WTC11 (cell line): Measurements from ENCODE around the gene ERC2. TPM values are rescaled to one million over a fixed set of nuclear protein-coding genes. Genes with fewer than 3 reads are reported as not detected.

ENCODE experiments used
- ATAC-seq: fragments of 200-7000 bp; cut with Tn5 transposase; 2 replicates; pipeline ENCODE4 v1.10.0; 2021; ENCODE audit warnings: mild to moderate bottlenecking, moderate library complexity
- CTCF ChIA-PET: fragments of 300-600 bp; sonication (Branson Sonifier 250); formaldehyde crosslinking; loops from one replicate; lab custom pipeline; 2021; ENCODE audit warnings: antibody characterized with exemption; lab: Charles Lee
- POLR2A ChIA-PET: fragments of 350-600 bp; sonication (Branson Sonifier 250); formaldehyde crosslinking; loops from one replicate; lab custom pipeline; 2021; ENCODE audit warnings: antibody characterized with exemption; lab: Charles Lee
- DNase-seq: peaks from one replicate; pipeline ENCODE4 v3.0.0; 2021; ENCODE audit warnings: low spot score
- H3K27ac Mint-ChIP-seq: 2 replicates; pipeline ENCODE4 v1.8.0; 2021; ENCODE audit warnings: mixed read lengths
- H3K27me3 Mint-ChIP-seq: 2 replicates; pipeline ENCODE4 v1.8.0; 2021; ENCODE audit warnings: low read depth, mild to moderate bottlenecking, moderate library complexity, mixed read lengths
- H3K36me3 Mint-ChIP-seq: 2 replicates; pipeline ENCODE4 v1.8.0; 2021; ENCODE audit warnings: mixed read lengths
- H3K4me1 Mint-ChIP-seq: 2 replicates; pipeline ENCODE4 v1.8.0; 2022; ENCODE audit warnings: mixed read lengths
- H3K4me3 Mint-ChIP-seq: 2 replicates; pipeline ENCODE4 v1.8.0; 2021; ENCODE audit warnings: mild to moderate bottlenecking, moderate library complexity, mixed read lengths
- H3K9me3 Mint-ChIP-seq: 2 replicates; pipeline ENCODE4 v1.8.0; 2021; ENCODE audit warnings: mixed read lengths
- ATF1 ChIP-seq: sonication (generic); formaldehyde crosslinking; IDR thresholded peaks from 2 replicates; pipeline ENCODE4 v1.8.1; 2023; ENCODE audit warnings: mild to moderate bottlenecking, moderate library complexity, missing genetic modification reagents
- ESRRA ChIP-seq: sonication (generic); formaldehyde crosslinking; IDR thresholded peaks from 2 replicates; pipeline ENCODE4 v1.8.1; 2022; ENCODE audit warnings: mild to moderate bottlenecking, missing genetic modification reagents, borderline replicate concordance
- ETV6 ChIP-seq: sonication (generic); formaldehyde crosslinking; IDR thresholded peaks from 2 replicates; pipeline ENCODE4 v1.8.1; 2022; ENCODE audit warnings: mild to moderate bottlenecking, missing genetic modification reagents
- JAZF1 ChIP-seq: fragments of 250-450 bp; sonication (Bioruptor Pico); IDR thresholded peaks from 2 replicates; pipeline ENCODE4 v1.9.0; 2021; ENCODE audit warnings: moderate library complexity, mild to moderate bottlenecking, inconsistent platforms
- NFE2L1 ChIP-seq: sonication (generic); formaldehyde crosslinking; IDR thresholded peaks from 2 replicates; pipeline ENCODE4 v1.8.1; 2023; ENCODE audit warnings: missing genetic modification reagents
- OVOL2 ChIP-seq: fragments of 250-450 bp; sonication (Bioruptor Pico); IDR thresholded peaks from 2 replicates; pipeline ENCODE4 v1.9.0; 2021; ENCODE audit warnings: mild to moderate bottlenecking, borderline replicate concordance
- ZNF138 ChIP-seq: sonication (generic); formaldehyde crosslinking; conservative IDR thresholded peaks from 2 replicates; pipeline ENCODE4 v1.8.1; 2022; ENCODE audit warnings: mild to moderate bottlenecking, moderate library complexity, missing genetic modification reagents
- ZNF219 ChIP-seq: sonication (generic); formaldehyde crosslinking; IDR thresholded peaks from 2 replicates; pipeline ENCODE4 v1.8.0; 2023; ENCODE audit warnings: missing genetic modification reagents, mild to moderate bottlenecking, borderline replicate concordance
- ZNF396 ChIP-seq: fragments of 250-450 bp; sonication (Bioruptor Pico); IDR thresholded peaks from 2 replicates; pipeline ENCODE4 v1.8.0; 2021; ENCODE audit warnings: mild to moderate bottlenecking, moderate library complexity, borderline replicate concordance
- ZNF416 ChIP-seq: fragments of 250-450 bp; sonication (Bioruptor Pico); IDR thresholded peaks from 2 replicates; pipeline ENCODE4 v1.9.0; 2021; ENCODE audit warnings: mild to moderate bottlenecking, inconsistent platforms
- total RNA-seq: library from RNA; stranded (reverse); gene quantifications from 3 replicates; pipeline ENCODE4 v1.2.3, GENCODE V29; 2021
- TF ChIP-seq, protein P1 (sequence below): fragments of 250-450 bp; sonication (Bioruptor Pico); IDR thresholded peaks from 2 replicates; pipeline ENCODE4 v1.9.0; 2021; ENCODE audit warnings: mild to moderate bottlenecking
- TF ChIP-seq, protein P2 (sequence below): sonication (generic); formaldehyde crosslinking; IDR thresholded peaks from 2 replicates; pipeline ENCODE4 v1.8.1; 2022; ENCODE audit warnings: mild to moderate bottlenecking, moderate library complexity, missing genetic modification reagents
- TF ChIP-seq, protein P3 (sequence below): sonication (generic); formaldehyde crosslinking; IDR thresholded peaks from 2 replicates; pipeline ENCODE4 v1.8.0; 2022; ENCODE audit warnings: mild to moderate bottlenecking, missing genetic modification reagents
- TF ChIP-seq, protein P4 (sequence below): sonication (generic); formaldehyde crosslinking; IDR thresholded peaks from 2 replicates; pipeline ENCODE4 v1.8.1; 2022; ENCODE audit warnings: missing genetic modification reagents, borderline replicate concordance
- TF ChIP-seq, protein P5 (sequence below): sonication (generic); formaldehyde crosslinking; IDR thresholded peaks from 2 replicates; pipeline ENCODE4 v1.8.1; 2022; ENCODE audit warnings: low read depth, mild to moderate bottlenecking, moderate library complexity, missing genetic modification reagents, borderline replicate concordance
- TF ChIP-seq, protein P6 (sequence below): sonication (generic); formaldehyde crosslinking; IDR thresholded peaks from 2 replicates; pipeline ENCODE4 v1.8.1; 2022; ENCODE audit warnings: mild to moderate bottlenecking, missing genetic modification reagents, moderate library complexity, borderline replicate concordance
- TF ChIP-seq, protein P7 (sequence below): sonication (generic); formaldehyde crosslinking; conservative IDR thresholded peaks from 2 replicates; pipeline ENCODE4 v1.8.1; 2022; ENCODE audit warnings: mild to moderate bottlenecking, missing genetic modification reagents
- TF ChIP-seq, protein P8 (sequence below): sonication (generic); formaldehyde crosslinking; IDR thresholded peaks from 2 replicates; pipeline ENCODE4 v1.8.1; 2023; ENCODE audit warnings: mild to moderate bottlenecking, missing genetic modification reagents, moderate library complexity
- TF ChIP-seq, protein P9 (sequence below): sonication (generic); formaldehyde crosslinking; IDR thresholded peaks from 2 replicates; pipeline ENCODE4 v1.8.0; 2022; ENCODE audit warnings: mild to moderate bottlenecking, missing genetic modification reagents

Gene ERC2
- total RNA-seq, 1 experiment from 2014 or later = 23.5 TPM

DNA sequence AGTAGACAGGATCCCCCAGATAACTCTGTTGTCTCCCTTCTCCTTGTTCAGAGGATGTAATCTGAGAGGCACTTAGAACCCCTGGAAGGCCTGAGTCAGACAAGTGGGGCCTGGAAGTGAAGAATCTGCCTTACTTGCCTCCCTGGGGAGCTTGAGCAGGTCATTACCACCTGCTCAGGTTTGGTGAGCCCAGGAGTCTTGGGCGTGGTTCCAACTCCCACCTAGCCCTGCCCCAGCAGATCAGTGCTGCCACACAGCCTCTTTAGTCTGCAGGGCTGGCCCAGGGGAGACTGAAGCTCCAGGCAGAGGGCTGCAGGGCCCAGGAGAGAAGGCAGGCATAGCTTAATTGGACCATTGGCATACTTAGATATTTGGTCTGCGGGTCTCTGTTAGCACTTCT is 230.0 kb downstream of the ERC2 start:
- DNase-seq (no peak), ATAC-seq (peak; percentile 52)
- H3K27me3 Mint-ChIP-seq = no peaks in the 10 kb centered on the region
- ChIA-PET CTCF (interaction anchor here (0.5 to 5.3 kb wide), 3 partner anchors 11 to 65 kb away, joined by 5 to 23 read pairs (median 5); no protein-coding TSS in a partner anchor), POLR2A (no interaction called here)
- no peak overlapping the region for H3K4me3 Mint-ChIP-seq
- TF ChIP-seq, protein P1, sequence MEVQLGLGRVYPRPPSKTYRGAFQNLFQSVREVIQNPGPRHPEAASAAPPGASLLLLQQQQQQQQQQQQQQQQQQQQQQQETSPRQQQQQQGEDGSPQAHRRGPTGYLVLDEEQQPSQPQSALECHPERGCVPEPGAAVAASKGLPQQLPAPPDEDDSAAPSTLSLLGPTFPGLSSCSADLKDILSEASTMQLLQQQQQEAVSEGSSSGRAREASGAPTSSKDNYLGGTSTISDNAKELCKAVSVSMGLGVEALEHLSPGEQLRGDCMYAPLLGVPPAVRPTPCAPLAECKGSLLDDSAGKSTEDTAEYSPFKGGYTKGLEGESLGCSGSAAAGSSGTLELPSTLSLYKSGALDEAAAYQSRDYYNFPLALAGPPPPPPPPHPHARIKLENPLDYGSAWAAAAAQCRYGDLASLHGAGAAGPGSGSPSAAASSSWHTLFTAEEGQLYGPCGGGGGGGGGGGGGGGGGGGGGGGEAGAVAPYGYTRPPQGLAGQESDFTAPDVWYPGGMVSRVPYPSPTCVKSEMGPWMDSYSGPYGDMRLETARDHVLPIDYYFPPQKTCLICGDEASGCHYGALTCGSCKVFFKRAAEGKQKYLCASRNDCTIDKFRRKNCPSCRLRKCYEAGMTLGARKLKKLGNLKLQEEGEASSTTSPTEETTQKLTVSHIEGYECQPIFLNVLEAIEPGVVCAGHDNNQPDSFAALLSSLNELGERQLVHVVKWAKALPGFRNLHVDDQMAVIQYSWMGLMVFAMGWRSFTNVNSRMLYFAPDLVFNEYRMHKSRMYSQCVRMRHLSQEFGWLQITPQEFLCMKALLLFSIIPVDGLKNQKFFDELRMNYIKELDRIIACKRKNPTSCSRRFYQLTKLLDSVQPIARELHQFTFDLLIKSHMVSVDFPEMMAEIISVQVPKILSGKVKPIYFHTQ (CRISPR knock-in tag) = no peak
- TF ChIP-seq OVOL2 (CRISPR knock-in tag) = no peak
- TF ChIP-seq JAZF1 (CRISPR knock-in tag) = no peak
- no peak for TF ChIP-seq ZNF416 (CRISPR knock-in tag)
- TF ChIP-seq, protein P2, sequence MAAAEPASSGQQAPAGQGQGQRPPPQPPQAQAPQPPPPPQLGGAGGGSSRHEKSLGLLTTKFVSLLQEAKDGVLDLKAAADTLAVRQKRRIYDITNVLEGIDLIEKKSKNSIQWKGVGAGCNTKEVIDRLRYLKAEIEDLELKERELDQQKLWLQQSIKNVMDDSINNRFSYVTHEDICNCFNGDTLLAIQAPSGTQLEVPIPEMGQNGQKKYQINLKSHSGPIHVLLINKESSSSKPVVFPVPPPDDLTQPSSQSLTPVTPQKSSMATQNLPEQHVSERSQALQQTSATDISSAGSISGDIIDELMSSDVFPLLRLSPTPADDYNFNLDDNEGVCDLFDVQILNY = no peak
- TF ChIP-seq, protein P3, sequence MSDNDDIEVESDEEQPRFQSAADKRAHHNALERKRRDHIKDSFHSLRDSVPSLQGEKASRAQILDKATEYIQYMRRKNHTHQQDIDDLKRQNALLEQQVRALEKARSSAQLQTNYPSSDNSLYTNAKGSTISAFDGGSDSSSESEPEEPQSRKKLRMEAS (CRISPR knock-in tag) = no peak
- TF ChIP-seq NFE2L1 (CRISPR knock-in tag) = no peak
- no peak for TF ChIP-seq ZNF396
- TF ChIP-seq, protein P4, sequence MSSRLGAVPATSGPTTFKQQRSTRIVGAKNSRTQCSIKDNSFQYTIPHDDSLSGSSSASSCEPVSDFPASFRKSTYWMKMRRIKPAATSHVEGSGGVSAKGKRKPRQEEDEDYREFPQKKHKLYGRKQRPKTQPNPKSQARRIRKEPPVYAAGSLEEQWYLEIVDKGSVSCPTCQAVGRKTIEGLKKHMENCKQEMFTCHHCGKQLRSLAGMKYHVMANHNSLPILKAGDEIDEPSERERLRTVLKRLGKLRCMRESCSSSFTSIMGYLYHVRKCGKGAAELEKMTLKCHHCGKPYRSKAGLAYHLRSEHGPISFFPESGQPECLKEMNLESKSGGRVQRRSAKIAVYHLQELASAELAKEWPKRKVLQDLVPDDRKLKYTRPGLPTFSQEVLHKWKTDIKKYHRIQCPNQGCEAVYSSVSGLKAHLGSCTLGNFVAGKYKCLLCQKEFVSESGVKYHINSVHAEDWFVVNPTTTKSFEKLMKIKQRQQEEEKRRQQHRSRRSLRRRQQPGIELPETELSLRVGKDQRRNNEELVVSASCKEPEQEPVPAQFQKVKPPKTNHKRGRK = no peak
- TF ChIP-seq, protein P5, sequence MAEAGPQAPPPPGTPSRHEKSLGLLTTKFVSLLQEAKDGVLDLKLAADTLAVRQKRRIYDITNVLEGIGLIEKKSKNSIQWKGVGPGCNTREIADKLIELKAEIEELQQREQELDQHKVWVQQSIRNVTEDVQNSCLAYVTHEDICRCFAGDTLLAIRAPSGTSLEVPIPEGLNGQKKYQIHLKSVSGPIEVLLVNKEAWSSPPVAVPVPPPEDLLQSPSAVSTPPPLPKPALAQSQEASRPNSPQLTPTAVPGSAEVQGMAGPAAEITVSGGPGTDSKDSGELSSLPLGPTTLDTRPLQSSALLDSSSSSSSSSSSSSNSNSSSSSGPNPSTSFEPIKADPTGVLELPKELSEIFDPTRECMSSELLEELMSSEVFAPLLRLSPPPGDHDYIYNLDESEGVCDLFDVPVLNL (CRISPR knock-in tag) = no peak
- no peak for TF ChIP-seq ZNF219
- TF ChIP-seq, protein P6, sequence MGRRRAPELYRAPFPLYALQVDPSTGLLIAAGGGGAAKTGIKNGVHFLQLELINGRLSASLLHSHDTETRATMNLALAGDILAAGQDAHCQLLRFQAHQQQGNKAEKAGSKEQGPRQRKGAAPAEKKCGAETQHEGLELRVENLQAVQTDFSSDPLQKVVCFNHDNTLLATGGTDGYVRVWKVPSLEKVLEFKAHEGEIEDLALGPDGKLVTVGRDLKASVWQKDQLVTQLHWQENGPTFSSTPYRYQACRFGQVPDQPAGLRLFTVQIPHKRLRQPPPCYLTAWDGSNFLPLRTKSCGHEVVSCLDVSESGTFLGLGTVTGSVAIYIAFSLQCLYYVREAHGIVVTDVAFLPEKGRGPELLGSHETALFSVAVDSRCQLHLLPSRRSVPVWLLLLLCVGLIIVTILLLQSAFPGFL (CRISPR knock-in tag) = no peak
- TF ChIP-seq, protein P7, sequence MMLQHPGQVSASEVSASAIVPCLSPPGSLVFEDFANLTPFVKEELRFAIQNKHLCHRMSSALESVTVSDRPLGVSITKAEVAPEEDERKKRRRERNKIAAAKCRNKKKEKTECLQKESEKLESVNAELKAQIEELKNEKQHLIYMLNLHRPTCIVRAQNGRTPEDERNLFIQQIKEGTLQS = no peak
- no peak for TF ChIP-seq ETV6 (CRISPR knock-in tag)
- no peak for TF ChIP-seq ATF1
- TF ChIP-seq, protein P8, sequence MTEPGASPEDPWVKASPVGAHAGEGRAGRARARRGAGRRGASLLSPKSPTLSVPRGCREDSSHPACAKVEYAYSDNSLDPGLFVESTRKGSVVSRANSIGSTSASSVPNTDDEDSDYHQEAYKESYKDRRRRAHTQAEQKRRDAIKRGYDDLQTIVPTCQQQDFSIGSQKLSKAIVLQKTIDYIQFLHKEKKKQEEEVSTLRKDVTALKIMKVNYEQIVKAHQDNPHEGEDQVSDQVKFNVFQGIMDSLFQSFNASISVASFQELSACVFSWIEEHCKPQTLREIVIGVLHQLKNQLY = no peak
- no peak for TF ChIP-seq ESRRA (CRISPR knock-in tag)
- TF ChIP-seq, protein P9, sequence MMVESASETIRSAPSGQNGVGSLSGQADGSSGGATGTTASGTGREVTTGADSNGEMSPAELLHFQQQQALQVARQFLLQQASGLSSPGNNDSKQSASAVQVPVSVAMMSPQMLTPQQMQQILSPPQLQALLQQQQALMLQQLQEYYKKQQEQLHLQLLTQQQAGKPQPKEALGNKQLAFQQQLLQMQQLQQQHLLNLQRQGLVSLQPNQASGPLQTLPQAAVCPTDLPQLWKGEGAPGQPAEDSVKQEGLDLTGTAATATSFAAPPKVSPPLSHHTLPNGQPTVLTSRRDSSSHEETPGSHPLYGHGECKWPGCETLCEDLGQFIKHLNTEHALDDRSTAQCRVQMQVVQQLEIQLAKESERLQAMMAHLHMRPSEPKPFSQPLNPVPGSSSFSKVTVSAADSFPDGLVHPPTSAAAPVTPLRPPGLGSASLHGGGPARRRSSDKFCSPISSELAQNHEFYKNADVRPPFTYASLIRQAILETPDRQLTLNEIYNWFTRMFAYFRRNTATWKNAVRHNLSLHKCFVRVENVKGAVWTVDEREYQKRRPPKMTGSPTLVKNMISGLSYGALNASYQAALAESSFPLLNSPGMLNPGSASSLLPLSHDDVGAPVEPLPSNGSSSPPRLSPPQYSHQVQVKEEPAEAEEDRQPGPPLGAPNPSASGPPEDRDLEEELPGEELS = no peak
- TF ChIP-seq ZNF138 (CRISPR knock-in tag) = no peak
- no peaks in the 10 kb centered on the region for H3K9me3 Mint-ChIP-seq
- no peak overlapping the region for H3K27ac Mint-ChIP-seq
- peaks cover 14% of the 10 kb centered on the region for H3K4me1 Mint-ChIP-seq
- no peaks in the 10 kb centered on the region for H3K36me3 Mint-ChIP-seq
